Kidney (tissue), 14 donors: ENCODE data around the gene PIF1. TPM values are rescaled to one million over a fixed set of nuclear protein-coding genes. Genes with fewer than 3 reads are reported as not detected.

Source experiments
- DNase-seq, 5 donors: peaks; one replicate each; pipeline ENCODE4 v3.0.0-alpha.2; 2013 to 2020
- FAIRE-seq: peaks from 2 replicates; lab custom pipeline; 2012; peaks lifted over from hg19 to GRCh38; lab: Jason Lieb, UNC
- H3K27ac ChIP-seq, 2 donors: one replicate each; pipeline ENCODE4 v1.7.0; 2013; ENCODE audit warnings: low read depth in 2 of 2, low read length in 2 of 2, inconsistent platforms in 1 of 2
- H3K27me3 ChIP-seq: one replicate; pipeline ENCODE4 v1.7.1; 2013; ENCODE audit warnings: low read length, inconsistent platforms; ENCODE audit not compliant: control insufficient read depth, insufficient read depth
- H3K36me3 ChIP-seq, 3 donors: one replicate each; pipeline versions ENCODE4 v1.7.0 to v1.7.1; 2013; ENCODE audit warnings: low read length in 3 of 3, control low read depth in 1 of 3, inconsistent platforms in 1 of 3; ENCODE audit not compliant: insufficient read depth in 3 of 3, control insufficient read depth in 2 of 3
- H3K4me1 ChIP-seq, 3 donors: one replicate each; pipeline versions ENCODE4 v1.7.0 to v1.7.1; 2013; ENCODE audit warnings: low read length in 3 of 3, inconsistent platforms in 1 of 3, low read depth in 1 of 3; ENCODE audit not compliant: control insufficient read depth in 2 of 3, insufficient read depth in 2 of 3
- H3K4me3 ChIP-seq, 3 donors: one replicate each; pipeline versions ENCODE4 v1.7.0 to v1.8.1; 2013; ENCODE audit warnings: low read length in 3 of 3, control low read depth in 1 of 3, inconsistent platforms in 1 of 3
- H3K9ac ChIP-seq, 3 donors: one replicate each; pipeline versions ENCODE4 v1.7.0 to v1.7.1; 2013; ENCODE audit warnings: low read length in 3 of 3, control low read depth in 1 of 3, inconsistent platforms in 1 of 3
- H3K9me3 ChIP-seq, 3 donors: one replicate each; pipeline versions ENCODE4 v1.7.0 to v1.7.1; 2013; ENCODE audit warnings: low read length in 3 of 3, control low read depth in 1 of 3, inconsistent platforms in 1 of 3; ENCODE audit not compliant: control insufficient read depth in 2 of 3, insufficient read depth in 1 of 3
- intact Hi-C: fragments of 100-400 bp; cut with DNase I; formaldehyde crosslinking; loops from one replicate; pipeline ENCODE4 v1.11.1; 2022
- polyA plus RNA-seq: library from polyadenylated mRNA; stranded (reverse); fragments of 350-450 nt; fragmentation: Illumina TruSeq; extraction: RNeasy Lipid Tissue Mini Kit (QIAGEN cat#74804); gene quantifications from one replicate; pipeline ENCODE4 v1.2.3, GENCODE V29; 2014; ENCODE audit warnings: low read depth, low replicate concordance; ENCODE audit not compliant: insufficient read depth
- total RNA-seq: library from RNA; stranded (reverse); fragmentation: NEBNext Ultra II Directional; extraction: Animal tissue kit (Norgen Biotek cat#: 25700); gene quantifications from one replicate; pipeline ENCODE4 v1.2.1, GENCODE V29; 2021
- TF ChIP-seq, protein P1 (sequence below): IDR thresholded peaks from 3 replicates; pipeline ENCODE4 v1.5.1; 2012; ENCODE audit warnings: mild to moderate bottlenecking, moderate library complexity, borderline replicate concordance; ENCODE audit not compliant: insufficient read depth; ENCODE audit errors: extremely low read depth
- donor health status: control.
- donor health status: control.
- donor health status: control.
- donor health status: control.
- donor health status: control.
- donor health status: DM: yes; HTN: yes; CAD: no.
- donor health status: Normal renal cell carcinoma (clear cell type).

The PIF1 gene
- total and polyA plus RNA-seq, 2 donors from 2014 or later, result 0.47 to 2.0 TPM

DNA sequence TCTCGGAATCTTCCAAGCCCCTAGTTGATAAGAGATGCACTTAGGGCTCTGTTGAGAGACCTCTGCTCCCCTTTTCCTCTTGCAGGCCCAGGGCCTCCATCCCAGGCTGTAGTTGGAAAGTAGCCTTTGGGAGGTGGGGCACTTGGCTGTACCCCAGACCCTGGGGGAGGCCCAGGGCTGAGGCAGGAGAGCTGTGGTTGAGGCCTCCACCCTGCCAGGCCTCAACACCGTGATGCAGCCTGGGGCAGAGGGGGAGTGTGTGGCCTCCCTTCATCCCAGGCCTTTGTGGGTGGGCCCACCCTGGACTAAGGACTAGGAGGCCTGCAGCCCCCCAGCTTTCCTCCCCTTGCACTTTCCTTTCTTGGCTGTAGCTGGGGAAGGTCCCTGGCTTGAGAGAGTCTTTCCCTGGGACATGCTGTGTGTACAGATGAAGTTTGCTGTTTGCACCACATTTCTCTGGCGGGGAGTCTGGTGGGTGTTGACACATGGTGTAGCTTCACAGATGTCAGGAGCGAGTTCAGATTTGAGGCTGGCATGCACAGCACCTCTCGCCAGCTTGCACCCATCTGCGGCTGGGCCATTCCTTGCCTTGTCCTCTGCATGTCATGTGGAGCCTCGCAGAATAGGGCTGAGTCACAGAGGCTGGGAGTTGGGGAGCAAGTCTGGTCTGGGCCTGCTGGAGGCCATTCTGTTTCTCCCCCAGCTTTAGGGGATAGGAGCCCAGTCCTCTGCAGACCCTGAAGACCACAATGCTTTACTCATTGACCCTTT lies 29.9 kb upstream of the PIF1 start:
- intact Hi-C loops, result no loop called here
- Histone ChIP-seq H3K27ac (no peak overlapping the region), H3K36me3 (peaks cover 0 to 24% (median 13%) of the 10 kb centered on the region in 3 donors), H3K9me3 (no peaks in the 10 kb centered on the region), H3K9ac (no peak overlapping the region), H3K4me1 (peaks cover 0 to 33% (median 23%) of the 10 kb centered on the region in 3 donors), H3K27me3 (no peaks in the 10 kb centered on the region), H3K4me3 (no peak overlapping the region)
- TF ChIP-seq, protein P1, sequence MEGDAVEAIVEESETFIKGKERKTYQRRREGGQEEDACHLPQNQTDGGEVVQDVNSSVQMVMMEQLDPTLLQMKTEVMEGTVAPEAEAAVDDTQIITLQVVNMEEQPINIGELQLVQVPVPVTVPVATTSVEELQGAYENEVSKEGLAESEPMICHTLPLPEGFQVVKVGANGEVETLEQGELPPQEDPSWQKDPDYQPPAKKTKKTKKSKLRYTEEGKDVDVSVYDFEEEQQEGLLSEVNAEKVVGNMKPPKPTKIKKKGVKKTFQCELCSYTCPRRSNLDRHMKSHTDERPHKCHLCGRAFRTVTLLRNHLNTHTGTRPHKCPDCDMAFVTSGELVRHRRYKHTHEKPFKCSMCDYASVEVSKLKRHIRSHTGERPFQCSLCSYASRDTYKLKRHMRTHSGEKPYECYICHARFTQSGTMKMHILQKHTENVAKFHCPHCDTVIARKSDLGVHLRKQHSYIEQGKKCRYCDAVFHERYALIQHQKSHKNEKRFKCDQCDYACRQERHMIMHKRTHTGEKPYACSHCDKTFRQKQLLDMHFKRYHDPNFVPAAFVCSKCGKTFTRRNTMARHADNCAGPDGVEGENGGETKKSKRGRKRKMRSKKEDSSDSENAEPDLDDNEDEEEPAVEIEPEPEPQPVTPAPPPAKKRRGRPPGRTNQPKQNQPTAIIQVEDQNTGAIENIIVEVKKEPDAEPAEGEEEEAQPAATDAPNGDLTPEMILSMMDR, result no peak
- FAIRE-seq, result no peak
- peak in 2 of 5 donors; percentile 27 for DNase-seq

DNA sequence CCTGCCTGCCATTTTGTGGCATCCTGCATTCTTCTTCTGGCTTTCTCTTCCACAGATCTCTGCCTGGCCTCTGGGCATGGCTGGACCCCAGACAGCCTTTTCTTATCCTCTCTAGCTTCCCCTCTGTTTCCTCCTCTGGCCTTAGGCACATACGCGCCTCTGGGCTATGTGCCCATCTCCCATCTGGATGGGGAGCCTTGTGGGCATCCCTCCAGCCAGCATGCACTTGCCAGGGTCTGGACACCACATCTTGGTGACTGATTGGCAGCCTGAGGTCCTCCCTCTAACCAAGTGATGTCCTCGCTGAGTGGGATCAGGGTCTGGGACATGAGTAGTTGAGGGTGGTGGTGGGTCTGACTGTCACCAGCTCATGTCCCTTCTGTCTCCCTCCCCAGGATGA lies 29.1 kb upstream of the PIF1 start:
- TF ChIP-seq, protein P1, result no peak
- Histone ChIP-seq H3K9ac (no peak overlapping the region), H3K27ac (no peak overlapping the region), H3K4me3 (no peak overlapping the region), H3K36me3 (peaks cover 0 to 18% (median 8%) of the 10 kb centered on the region in 3 donors), H3K27me3 (no peaks in the 10 kb centered on the region), H3K9me3 (no peaks in the 10 kb centered on the region), H3K4me1 (peaks cover 0 to 33% (median 23%) of the 10 kb centered on the region in 3 donors)
- DNase-seq (peak in 2 of 5 donors; percentile 29 to 62), FAIRE-seq (no peak)
- intact Hi-C loops, result no loop called here

DNA sequence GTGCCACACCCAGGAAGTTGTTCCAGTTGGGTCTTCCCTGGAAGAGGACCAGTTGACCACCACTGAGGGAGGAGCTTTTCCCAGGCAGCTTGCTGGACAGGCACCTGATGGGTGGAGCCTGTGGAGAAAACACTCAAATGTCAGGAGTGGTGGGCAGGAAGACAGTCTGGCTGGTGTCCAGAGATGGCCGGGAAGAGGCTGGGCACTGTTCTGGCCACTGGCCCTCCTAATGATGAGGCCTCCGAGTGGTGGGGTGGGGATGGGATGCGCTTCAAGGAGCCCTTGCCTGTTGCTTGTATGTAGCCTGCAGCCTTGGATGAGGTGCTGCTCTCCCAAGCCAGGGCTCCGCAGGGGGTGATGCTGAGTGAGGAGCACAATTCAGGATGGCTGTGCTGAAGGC lies 28.6 kb upstream of the PIF1 start:
- peak in 2 of 5 donors; percentile 35 to 65 for DNase-seq
- peak overlapping the region in 1 of 2 donors; percentile 32 for H3K27ac ChIP-seq
- H3K9ac ChIP-seq, result peak overlapping the region in 1 of 3 donors; percentile 19
- FAIRE-seq, result no peak
- TF ChIP-seq, protein P1, result no peak
- no peaks in the 10 kb centered on the region for H3K9me3 ChIP-seq
- intact Hi-C loops, result no loop called here
- H3K36me3 ChIP-seq, result peaks cover 0 to 18% (median 8%) of the 10 kb centered on the region in 3 donors
- H3K4me1 ChIP-seq, result peaks cover 0 to 33% (median 23%) of the 10 kb centered on the region in 3 donors
- H3K27me3 ChIP-seq, result no peaks in the 10 kb centered on the region
- no peak overlapping the region for H3K4me3 ChIP-seq
